ENCODE results near the gene COL24A1.
"Not testable (repeated sequence)": the region's sequence is repeated elsewhere in the genome, so short reads cannot be mapped to it uniquely, and the experiment has no call there.

The COL24A1 gene

DNA sequence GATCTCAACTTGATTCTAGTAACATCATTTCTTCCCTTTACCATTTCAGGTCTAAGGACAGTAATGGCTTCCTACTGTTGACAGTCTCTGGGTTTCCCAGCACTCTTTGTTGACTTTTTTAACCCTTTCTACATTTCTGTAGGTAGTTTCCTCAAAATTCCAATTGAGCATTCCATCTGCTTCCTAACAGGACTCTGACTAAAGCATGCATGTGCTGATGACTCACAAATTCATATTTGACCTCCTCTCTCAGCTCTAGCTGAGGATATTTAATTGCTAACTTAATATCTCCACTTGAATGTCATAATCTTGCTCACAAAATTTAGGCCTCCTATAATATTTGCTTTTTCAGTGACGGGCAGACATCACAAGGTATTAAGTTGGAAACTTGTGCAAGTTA is 355.1 kb downstream of the COL24A1 start:
- no peak for DNase-seq (ENCODE audit: low read depth in 2 of 2)

DNA sequence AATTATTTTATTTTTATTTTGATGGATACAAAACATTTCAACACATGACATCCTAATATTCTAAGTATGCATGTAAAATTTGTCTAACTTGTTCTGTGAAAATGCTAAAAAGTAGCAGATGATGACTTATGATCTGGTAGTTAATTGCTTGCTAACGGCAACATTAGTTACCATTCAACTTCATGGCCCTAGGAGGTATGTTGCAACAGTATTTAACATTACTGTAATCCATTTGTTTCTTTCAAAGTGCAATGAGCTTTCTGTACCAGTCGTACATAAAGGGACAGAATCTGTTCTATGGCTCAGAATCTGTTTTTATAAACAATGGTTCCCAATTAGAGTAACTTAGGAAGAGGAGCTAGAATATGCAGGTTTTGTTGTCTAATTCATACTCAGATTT is 356.8 kb downstream of the COL24A1 start:
- no peak for DNase-seq (ENCODE audit: low read depth in 2 of 2)

DNA sequence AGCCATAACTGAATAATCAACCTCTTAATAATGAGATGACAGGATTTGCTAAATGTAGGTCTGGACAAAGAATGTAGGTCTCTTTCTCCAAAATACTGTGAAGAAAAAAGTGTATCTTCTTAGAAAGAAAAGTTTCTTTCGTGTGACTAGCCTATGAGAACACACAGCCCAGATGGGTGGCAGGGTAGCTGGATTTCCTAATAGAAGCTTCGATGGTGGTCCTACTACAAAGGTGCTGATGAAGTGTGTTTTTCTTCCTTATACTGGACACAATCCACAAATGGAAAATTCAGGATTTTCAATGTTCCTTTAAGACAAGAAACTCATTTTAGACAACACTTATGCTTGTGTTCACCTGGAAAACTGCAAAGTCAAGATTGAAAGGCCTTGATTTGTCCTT is 358.2 kb downstream of the COL24A1 start:
- DNase-seq (ENCODE audit: low read depth in 2 of 2) = no peak

DNA sequence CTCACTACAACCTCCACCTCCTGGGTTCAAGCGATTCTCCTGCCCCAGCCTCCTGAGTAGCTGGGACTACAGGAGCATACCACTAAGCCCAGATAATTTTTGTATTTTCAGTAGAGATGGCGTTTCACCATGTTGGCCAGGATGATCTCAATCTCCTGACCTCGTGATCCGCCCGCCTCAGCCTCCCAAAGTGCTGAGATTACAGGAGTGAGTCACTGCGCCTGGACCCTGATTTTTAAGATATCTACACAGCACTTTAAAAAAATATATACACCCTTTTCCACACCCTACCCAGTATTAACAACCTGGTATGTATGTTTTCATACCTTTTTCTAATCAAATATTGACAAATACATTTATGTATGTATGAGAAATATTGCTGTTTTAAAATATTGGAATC is 379.6 kb downstream of the COL24A1 start:
- DNase-seq (ENCODE audit: low read depth in 2 of 2) = not testable (repeated sequence)

DNA sequence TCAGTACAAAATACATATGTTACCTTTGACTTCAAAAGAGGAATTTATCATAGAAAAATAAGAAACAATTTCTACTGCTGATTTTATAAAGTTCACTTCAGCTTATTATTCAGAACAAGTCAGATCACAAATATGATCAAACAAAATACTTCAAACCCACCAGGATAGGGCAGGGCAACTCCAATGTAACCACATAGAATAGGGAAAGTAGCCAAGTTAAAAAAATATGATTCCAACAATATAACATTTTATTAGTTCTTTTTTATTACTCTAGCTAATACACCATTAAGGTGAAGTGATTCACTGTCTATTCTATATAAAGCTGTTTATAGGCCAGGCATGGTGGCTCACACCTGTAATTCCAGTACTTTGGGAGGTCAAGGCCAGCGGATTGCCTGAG is 393.8 kb downstream of the COL24A1 start:
- no peak for DNase-seq (ENCODE audit: low read depth in 2 of 2)

DNA sequence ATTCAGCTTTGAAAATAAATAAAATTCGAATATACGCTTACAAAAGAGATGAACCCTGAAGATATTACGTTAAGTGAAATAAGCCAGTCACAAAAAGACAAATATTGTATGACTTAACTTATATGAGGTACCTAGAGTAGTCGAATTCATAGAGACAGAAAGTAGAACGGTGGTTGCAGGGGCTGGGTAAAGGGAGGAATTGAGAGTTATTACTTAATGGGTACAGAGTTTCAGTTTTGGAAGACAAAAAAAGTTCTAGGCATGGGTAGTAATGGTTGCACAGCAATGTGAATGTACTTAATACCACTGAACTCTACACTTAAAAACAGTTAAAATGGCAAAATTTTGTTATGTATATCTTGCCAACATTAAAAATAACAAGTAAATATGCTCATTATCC is 399.7 kb downstream of the COL24A1 start:
- DNase-seq (ENCODE audit: low read depth in 2 of 2) = no peak

DNA sequence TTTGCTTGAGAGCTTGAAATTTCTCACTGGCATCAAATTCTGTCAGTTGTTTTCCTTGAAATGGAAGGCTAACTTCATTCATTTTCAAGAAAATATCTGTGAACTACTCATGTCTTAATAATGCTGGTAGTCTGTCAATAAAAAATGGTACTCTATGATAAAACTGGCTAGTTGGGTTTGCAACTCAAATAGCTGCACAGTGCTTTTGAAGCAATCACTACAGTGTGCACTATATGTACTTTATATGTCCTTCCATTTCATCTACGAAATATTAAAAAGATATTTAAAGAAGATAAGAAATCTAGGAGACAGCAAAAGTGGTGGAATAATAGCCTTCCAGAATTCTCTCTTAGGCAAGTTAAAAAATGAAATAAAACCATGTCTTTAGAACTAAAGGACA is 408.5 kb downstream of the COL24A1 start:
- DNase-seq (ENCODE audit: low read depth in 2 of 2) = no peak

DNA sequence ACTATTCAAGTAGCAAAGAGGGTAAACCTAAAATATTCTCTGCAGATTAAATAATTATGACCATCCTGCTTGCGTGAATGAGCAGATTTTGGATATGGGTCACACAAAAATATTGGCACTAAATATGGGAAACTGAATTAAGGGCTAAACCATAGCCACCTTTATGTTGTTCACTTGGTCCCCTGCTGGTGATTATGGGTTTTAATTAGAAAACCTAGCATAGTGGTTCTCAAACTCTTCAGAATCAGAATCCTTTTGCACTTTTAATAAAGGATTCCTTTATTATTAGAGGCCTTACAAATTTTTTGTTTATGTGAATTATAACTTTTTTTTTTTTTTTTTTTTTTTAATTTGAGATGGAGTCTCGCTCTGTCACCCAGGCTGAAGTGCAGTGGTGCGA is 409.8 kb downstream of the COL24A1 start:
- DNase-seq (ENCODE audit: low read depth in 2 of 2) = no peak

DNA sequence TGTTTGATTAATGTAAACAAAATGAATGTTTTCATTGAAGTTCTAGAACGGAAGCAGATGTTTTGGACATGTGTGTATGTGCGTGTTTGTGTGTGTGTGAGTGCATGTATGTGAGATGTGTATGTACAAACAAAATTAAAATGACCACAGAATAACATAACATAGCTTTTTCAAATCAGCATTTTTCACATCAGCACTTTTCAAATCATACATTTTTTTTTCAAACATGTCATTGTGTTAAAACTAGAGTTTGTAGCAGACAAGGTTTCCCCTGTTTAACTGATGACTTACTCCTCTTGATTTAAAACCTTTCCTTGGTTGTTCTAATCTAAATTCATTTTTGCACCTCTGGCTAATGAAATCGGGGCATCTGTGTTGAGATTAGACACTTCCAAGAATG is 412.8 kb downstream of the COL24A1 start:
- no peak for DNase-seq (ENCODE audit: low read depth in 2 of 2)

DNA sequence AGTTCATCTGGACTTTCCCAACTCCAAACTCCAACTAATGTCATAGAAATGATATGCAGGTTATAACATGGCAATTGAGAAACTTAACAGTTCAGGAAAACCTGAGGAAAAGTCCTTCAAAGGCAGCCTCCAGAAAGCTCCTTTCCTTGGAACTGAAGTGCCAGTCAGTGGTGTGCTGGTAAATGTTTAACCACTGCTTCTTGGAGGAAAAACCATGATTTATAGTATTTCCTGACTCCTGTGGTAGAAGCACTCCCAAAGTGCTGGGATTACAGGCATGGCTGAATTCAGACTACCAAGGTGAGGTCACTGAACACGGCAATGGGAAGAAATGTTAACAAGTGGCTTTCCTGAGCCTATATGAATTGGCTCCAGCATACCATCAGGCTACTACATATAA is 421.6 kb downstream of the COL24A1 start:
- DNase-seq (ENCODE audit: low read depth in 2 of 2) = no peak

DNA sequence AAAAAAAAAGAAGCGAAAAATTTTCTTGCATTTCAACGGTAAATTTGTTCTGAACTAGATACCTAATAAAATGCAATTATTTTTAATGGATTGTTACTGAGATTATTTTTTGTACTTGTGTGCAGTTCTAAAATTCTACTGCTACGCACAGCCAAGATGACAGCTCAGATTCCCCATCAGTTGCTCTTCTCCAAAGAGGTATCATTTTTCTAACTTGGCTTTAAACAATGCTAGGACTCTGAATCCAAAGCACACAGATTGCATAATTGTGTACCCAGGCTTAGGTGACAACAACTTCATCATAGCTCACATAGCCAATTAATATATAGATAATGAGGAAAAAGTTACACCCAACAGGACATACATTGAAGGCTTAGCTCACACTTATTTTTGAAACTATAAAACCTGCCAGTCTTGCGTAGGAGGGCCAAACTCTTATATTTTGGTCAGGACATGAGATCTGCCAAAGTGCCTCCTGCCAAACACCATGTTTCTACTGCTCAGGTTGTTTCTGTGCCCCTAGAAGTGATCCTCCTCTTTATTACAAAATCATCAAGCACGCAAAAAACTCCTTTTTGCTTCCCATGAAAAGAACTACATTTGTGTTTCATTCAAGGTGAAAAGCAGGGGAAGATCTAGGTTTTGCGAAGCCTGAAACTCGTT is 437.8 kb downstream of the COL24A1 start:
- DNase-seq (ENCODE audit: low read depth in 2 of 2) = no peak

DNA sequence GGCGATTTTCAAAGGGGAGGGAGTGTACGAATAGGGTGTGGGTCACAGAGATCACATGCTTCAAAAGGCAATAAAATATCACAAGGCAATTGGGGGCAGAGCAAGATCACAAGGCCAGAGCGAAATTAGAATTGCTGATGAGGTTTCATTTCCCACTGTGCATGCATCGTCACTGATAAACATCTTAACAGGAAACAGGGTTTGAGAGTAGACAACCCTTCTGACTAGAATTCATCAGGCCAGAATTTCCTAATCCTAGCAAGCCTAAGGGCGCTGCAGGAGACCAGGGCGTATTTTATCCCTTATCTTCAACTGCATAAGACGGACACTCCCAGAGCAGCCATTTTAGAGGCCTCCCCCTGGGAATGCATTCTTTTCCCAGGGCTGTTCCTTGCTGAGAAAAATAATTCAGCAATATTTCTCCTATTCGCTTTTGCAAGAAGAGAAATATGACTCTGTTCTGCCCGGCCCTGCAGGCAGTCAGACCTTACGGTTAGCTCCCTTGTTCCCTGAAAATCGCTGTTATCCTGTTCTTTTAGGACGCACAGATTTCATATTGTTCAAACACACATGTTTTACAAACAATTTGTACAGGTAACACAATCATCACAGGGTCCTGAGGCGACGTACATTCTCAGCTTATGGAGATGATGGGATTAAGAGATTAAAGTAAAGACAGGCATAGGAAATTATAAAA is 442.0 kb downstream of the COL24A1 start:
- DNase-seq (ENCODE audit: low read depth in 2 of 2) = not testable (repeated sequence)

DNA sequence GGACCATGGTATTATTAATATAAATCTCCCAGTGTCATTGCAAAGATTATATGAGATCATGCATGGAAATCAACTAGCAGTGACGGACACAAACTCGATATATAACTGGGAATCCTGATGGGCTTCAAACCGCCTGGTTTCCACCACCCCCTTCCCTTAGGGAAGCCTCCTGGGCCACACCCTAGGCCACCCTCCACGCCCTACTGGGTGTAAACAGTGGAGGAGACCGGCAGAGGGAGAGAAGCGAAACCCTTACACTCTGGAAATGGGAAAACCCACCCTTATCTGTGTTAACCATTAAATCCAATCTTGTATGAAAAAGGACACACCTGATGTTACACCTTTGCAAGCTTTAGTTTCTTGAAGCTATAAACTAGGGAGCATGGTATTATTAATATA is 447.7 kb downstream of the COL24A1 start:
- DNase-seq (ENCODE audit: low read depth in 2 of 2) = no peak

DNA sequence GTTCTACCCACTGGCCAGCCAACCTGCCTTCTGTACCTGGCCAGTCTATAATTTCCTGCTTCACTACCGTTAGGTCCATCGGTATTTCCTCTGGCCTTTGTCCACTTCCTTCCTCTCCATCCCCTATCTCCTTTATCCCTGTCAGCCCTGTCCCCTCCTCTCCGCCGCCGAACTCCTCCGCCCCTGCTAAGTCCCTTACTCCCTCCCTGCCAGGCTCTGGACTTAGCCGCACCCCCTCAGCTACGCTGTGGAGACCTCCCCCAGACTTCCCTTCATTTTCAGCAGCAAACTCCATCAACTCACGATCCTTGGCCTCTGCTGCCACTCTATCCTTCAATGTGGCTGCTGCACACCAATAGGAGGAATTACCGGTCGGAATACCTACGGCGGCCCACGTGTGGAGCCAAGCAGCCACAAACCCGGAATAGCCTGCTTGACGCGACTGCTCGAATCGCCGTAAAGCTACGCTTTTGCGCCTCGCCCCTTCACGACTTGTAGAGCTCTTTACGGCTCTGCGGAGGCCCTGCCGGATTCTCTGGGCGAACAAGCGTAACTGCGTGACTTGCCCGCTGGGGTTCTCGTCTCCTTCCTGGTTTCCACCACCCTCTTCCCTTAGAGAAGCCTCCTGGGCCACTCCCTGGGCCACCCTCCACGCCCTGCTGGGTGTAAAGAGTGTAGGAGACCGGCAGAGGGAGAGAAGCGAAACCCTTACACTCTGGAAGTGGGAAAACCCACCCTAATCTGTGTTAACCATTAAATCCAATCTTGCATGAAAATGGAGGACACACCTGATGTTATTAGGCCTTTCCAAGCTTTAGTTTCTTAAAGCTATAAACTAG is 448.4 kb downstream of the COL24A1 start, which contains the start of gene ZNHIT6:
TSS of gene ZNHIT6 (minus strand) at position 444 of the 839 bp plus-strand sequence. CDS start at position 295, 149 bp downstream.
- DNase-seq (ENCODE audit: low read depth in 2 of 2) = peak; percentile 74 to 75

DNA sequence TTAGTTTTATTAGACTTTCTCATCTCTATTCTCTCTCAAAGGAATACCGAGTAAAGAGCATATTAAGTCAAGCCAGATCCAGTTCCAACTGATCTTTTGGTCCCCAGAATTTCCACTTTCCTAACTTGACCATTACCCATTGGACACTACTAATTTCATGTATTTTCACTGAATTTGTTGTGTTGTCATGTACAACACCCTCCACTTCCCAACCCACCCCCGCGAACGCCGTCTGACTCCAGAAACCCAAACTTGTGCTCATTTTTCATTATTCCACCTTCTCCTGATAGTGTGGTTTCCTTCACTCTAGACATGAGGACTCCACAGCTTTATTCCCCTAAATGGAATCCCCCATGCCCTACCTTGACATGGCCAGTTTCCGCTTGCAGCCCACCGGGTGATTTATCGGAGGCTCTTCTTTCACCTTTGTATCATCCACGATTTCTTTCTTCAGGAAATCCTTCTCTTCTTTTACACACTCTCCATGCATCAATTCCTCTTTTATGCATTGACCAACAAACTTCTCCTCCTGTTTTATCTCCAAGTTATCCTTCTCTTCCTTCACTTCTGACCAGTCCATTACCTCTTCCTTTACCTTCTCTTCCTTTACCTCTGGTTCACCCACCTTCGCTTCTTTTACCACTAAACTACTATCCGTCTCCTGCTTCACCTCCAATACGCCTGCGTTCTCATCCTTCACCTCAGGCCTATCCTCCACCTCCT is 449.1 kb downstream of the COL24A1 start:
- no peak for DNase-seq (ENCODE audit: low read depth in 2 of 2)

DNA sequence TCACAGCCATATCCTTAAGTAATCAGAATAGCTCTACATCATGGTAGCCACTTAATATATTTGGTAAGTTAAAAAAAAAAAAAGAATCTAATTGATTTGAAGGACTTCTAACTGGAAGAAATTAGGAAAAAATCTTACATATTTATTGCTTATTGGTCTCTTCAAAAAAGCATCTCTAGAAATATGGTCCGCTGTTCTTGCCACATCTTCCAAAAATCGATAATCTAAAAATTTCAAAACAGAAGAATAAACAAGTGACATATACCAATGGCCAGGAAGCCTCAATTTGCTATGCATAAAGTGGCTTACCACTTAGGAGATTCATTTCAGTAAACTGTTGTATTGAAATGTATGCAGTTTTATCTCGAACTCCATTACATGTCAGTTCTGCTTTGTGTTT is 450.6 kb downstream of the COL24A1 start:
- no peak for DNase-seq (ENCODE audit: low read depth in 2 of 2)

DNA sequence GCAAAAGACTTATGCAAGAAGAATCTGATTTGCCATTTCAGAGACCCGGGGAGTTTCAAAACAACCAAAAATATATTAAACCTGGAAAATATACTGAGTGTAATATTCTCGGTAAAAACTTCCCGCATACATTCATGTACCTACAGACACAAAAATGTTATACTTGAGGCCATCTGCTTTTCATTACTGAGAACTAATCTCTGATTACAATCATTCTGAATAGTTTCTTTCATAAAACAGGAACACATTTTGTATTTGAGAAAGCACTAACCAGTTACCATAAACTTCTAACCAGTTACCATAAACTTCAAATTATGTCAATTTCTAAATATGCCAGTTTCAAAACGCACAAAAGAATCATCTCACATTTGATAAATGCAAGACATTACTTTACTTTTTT is 456.1 kb downstream of the COL24A1 start:
- DNase-seq (ENCODE audit: low read depth in 2 of 2) = no peak

DNA sequence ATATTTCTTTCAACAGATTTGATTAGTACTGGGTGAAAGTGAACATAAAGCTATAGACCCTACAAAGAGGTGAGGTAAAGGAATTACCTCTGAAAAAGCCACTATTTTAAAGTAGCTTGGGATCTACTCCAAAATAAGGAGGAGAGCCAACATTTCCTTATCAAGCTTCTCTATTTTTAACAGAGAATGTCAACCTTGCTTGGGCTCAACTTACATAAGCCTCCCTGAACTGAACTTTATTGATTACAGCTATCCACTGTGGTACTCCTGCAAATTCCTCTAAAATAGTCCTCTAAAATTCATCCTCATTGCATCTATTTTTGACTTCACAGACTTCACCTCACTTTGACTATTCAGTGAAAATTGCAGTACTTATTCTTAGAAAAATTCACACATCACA is 458.7 kb downstream of the COL24A1 start:
- no peak for DNase-seq (ENCODE audit: low read depth in 2 of 2)

DNA sequence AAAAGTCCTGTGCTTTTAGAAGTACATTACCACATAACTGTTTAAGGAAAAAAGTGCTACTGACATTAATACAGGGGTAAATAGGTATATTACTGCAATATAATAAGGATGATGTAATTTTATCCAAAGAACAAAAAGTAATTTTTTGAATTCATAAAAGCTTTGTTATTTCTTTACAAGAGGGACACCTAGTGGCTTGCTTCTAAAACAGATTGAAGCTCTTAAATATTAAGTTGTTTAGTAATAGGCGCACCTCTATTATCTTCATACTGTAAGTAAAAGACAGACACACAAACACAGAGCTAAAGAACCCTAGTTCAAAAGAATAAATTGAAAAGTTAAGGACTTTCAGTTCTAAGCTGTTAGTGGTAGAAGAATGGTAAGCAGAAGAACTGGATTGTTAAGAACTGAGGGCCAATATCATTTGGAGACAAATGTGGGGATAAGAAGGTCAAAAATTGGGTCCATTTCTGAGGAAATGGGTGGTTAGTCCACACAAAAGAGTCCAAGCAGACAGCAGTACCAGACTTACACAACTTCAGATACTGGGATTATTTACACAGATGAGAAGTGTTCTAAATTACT is 463.8 kb downstream of the COL24A1 start:
- DNase-seq (ENCODE audit: low read depth in 2 of 2) = no peak

DNA sequence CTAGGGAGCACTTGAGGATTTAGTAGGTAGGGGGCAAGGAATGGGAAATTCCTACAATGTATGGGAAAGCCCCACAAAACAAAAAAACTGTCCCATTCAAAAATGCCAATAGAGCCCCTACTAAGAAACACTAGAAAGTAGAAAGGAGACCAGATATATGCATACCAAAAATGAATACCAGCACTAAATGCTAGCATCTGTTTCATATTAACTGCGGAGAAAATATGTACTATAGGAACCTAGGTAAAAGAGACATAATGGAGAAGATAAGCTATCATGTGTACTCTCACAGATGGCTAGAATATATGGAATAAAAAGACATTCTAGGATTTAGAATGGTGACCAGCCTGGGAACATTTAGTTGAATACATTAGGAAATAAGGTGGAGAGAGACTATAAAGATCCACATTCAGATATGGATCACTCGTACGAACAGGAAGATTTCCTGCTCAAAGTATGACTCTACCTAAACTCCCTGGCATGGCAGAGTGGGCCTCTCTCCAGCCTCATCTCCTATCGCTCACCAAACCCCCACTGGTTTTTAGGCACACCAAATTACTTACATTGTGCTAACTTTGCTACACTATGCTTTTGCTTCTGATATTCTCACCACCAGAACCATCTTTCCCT is 466.7 kb downstream of the COL24A1 start:
- no peak for DNase-seq (ENCODE audit: low read depth in 2 of 2)

Data from activated CD4-positive, alpha-beta T cell treated with anti-CD3 and anti-CD28 coated beads for 24 hours (primary cell).